Fibroblast of the aortic adventitia (primary cell): ENCODE measurements around the gene NCLN. TPM values are rescaled to one million over a fixed set of nuclear protein-coding genes. Genes with fewer than 3 reads are reported as not detected.

Experiments used
- DNase-seq: peaks from one replicate; pipeline ENCODE4 v3.0.0-alpha.2; 2010; ENCODE audit warnings: low read depth
- H3K4me3 ChIP-seq: 2 replicates; pipeline ENCODE4 v1.5.1; 2011; ENCODE audit warnings: low read depth, mild to moderate bottlenecking, control low read depth, low read length, moderate library complexity
- total RNA-seq: library from RNA; depleted of rRNA; stranded (reverse); fragments of >200 nt; gene quantifications from 2 replicates; pipeline ENCODE4 v1.2.3, GENCODE V29; 2012; ENCODE audit warnings: low replicate concordance
- TF ChIP-seq, protein P1 (sequence below): IDR thresholded peaks from 2 replicates; pipeline ENCODE4 v1.5.1; 2011; ENCODE audit warnings: mild to moderate bottlenecking, low read length, control low read depth, inconsistent platforms; ENCODE audit not compliant: insufficient read depth

NCLN gene
- total RNA-seq, 1 donor, result 38.3 TPM

- peak overlapping the region; percentile 74 for H3K4me3 ChIP-seq
- TF ChIP-seq, protein P1, sequence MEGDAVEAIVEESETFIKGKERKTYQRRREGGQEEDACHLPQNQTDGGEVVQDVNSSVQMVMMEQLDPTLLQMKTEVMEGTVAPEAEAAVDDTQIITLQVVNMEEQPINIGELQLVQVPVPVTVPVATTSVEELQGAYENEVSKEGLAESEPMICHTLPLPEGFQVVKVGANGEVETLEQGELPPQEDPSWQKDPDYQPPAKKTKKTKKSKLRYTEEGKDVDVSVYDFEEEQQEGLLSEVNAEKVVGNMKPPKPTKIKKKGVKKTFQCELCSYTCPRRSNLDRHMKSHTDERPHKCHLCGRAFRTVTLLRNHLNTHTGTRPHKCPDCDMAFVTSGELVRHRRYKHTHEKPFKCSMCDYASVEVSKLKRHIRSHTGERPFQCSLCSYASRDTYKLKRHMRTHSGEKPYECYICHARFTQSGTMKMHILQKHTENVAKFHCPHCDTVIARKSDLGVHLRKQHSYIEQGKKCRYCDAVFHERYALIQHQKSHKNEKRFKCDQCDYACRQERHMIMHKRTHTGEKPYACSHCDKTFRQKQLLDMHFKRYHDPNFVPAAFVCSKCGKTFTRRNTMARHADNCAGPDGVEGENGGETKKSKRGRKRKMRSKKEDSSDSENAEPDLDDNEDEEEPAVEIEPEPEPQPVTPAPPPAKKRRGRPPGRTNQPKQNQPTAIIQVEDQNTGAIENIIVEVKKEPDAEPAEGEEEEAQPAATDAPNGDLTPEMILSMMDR, result no peak
- DNase-seq, result no peak
Measured at GRCh38 chr19:3184847-3185460, 776 bp upstream of the NCLN start.

DNA sequence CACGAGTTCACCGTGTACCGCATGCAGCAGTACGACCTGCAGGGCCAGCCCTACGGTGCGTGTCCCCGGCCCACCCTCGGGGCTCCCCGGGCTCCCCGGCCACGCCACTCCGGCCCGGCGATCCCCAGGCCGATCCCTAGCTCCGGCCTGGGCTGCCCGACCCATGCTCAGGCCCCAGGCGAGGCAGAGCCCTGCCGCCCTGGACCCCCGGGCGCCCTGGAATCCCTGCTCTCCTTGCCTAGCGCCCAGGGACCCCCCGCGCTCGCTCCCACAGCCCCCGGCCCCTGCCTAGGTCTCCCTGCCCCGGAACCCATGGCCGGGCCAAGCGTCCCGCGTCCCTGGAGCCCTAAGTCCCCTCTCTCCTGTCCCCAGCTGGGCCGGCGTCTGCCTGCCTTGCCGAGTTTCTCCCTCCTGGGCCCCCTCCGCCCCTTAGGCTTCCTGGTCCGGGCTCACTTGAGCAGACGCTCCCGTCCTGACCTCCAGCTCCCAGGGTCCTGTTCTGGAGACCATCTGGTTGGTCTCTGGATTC is 494 bp downstream of the NCLN start:
- TF ChIP-seq, protein P1, result no peak
- H3K4me3 ChIP-seq, result peak overlapping the region; percentile 86
- DNase-seq, result no peak

GRCh38 chr19:3186891-3187661 is 1.3 kb downstream of the NCLN start:
- TF ChIP-seq, protein P1, result no peak
- H3K4me3 ChIP-seq, result peak overlapping the region; percentile 86
- no peak for DNase-seq

GRCh38 chr19:3187662-3188511 is 2.2 kb downstream of the NCLN start:
- no peak for DNase-seq
- H3K4me3 ChIP-seq, result peak overlapping the region; percentile 86
- TF ChIP-seq, protein P1, result no peak

DNA sequence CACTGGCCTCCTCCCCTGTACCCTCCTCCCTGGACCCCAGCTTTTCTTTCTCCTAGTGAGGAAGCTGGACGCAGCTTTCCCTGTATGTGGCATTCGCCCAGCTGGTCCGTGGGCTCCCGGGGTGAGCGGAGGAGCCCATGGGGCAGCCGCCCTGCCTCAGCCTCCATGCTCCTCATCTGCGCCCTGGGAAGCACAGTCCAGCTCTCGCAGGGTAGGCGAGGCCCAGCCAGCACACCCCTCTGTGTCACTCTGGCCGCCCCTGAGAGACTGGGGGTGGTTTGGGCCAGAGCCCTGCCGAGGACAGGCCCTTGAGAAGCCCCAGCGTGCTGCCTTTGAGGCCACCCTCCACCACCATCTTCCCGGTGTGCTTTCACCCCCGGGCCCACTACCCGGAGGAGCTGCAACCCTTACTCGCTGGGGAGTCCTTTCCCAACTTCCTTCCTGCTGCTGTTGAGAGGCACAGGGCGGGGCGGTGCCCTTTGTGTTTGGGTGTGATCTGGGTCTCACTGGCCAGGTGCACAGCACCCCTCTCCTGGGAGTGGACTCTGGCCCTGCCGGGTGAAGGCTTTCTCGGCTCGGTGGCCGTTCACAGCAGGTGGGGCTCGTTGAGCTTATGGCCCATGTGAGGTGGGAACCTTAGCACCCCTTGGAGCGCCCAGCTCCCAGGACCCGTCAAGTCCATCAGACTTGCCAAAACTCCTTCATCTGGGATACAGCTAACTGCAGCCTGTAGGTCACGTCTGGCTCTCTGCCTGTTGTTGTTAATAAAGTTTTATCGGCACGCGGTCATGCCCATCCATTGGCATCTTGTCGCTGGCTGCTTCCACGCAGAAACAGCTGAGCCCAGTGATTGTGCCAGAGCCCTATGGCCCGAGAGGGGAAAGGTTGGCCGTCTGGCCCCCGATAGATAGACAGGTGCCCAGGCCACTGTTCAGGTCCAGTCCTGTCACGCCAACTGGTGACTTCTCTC is 3.2 kb downstream of the NCLN start:
- no peak overlapping the region for H3K4me3 ChIP-seq
- no peak for DNase-seq
- TF ChIP-seq, protein P1, result no peak
